ENCODE data around the gene SERPINI2. TPM values are rescaled to one million over a fixed set of nuclear protein-coding genes. Genes with fewer than 3 reads are reported as not detected.

SERPINI2 gene
- total RNA-seq, 2 experiments from 2014 or later, result not detected

- no peak overlapping the region for H2AFZ ChIP-seq (ENCODE audit: low read length)
- intact Hi-C loops (cut with micrococcal nuclease; ENCODE audit: unreplicated experiment), result no loop called here
- CTCF ChIA-PET (ENCODE audit: unreplicated experiment), result no interaction called here
Measured at GRCh38 chr3:167396075-167396474, 77.8 kb downstream of the SERPINI2 start.

GRCh38 chr3:167394003-167394402 is 79.8 kb downstream of the SERPINI2 start:
- Histone ChIP-seq H4K20me1 (ENCODE audit: insufficient read depth, low read length) (no peaks in the 10 kb centered on the region), H3K4me2 (ENCODE audit: low read length) (no peak overlapping the region), H2AFZ (ENCODE audit: low read length) (no peak overlapping the region), H3K4me1 (ENCODE audit: insufficient read depth, low read length, poor library complexity, severe bottlenecking) (no peaks in the 10 kb centered on the region), H3K4me3 (ENCODE audit: low read depth, low read length, poor library complexity, severe bottlenecking) (no peak overlapping the region), H3K79me2 (ENCODE audit: insufficient read depth, low read depth, low read length) (no peaks in the 10 kb centered on the region), H3K9me3 (ENCODE audit: low read length) (no peaks in the 10 kb centered on the region), H3K27ac (ENCODE audit: low read depth, low read length, poor library complexity, severe bottlenecking) (no peak overlapping the region), H3K9me2 (ENCODE audit: insufficient read depth, low read length) (no peaks in the 10 kb centered on the region), H3K36me3 (ENCODE audit: insufficient read depth, low read length) (no peaks in the 10 kb centered on the region)
- no peak for TF ChIP-seq EZH2phosphoT487 (IDR thresholded peaks at IDR 0.05; ENCODE audit: borderline replicate concordance, low read depth, low read length)
- TF ChIP-seq CTCF (conservative IDR thresholded peaks at IDR 0.05; ENCODE audit: low read length), result peak; percentile 46; the same call in 1 of the 2 replicates
- peak; percentile 4 for DNase-seq (ENCODE audit: low spot score)
- POLR2A ChIA-PET, result no interaction called here
- CTCF ChIA-PET (ENCODE audit: unreplicated experiment), result no interaction called here
- intact Hi-C loops (cut with micrococcal nuclease; ENCODE audit: unreplicated experiment), result no loop called here
- no TSS peak for BruUV-seq (replicated peaks)

More at GRCh38 chr3:167396075-167396474, 77.8 kb downstream of the SERPINI2 start:
- no peaks in the 10 kb centered on the region for H3K4me1 ChIP-seq (ENCODE audit: insufficient read depth, low read length, poor library complexity, severe bottlenecking)
- H4K20me1 ChIP-seq (ENCODE audit: insufficient read depth, low read length), result no peaks in the 10 kb centered on the region
- H3K9me3 ChIP-seq (ENCODE audit: low read length), result no peaks in the 10 kb centered on the region
- no peak overlapping the region for H3K4me2 ChIP-seq (ENCODE audit: low read length)
- POLR2A ChIA-PET, result interaction anchor here (1.0 kb wide), 1 partner anchor 9 kb away, joined by 3 read pairs; no protein-coding TSS in a partner anchor
- no peak overlapping the region for H3K27ac ChIP-seq (ENCODE audit: low read depth, low read length, poor library complexity, severe bottlenecking)
- H3K79me2 ChIP-seq (ENCODE audit: insufficient read depth, low read depth, low read length), result no peaks in the 10 kb centered on the region
- H3K36me3 ChIP-seq (ENCODE audit: insufficient read depth, low read length), result no peaks in the 10 kb centered on the region
- TF ChIP-seq EZH2phosphoT487 (IDR thresholded peaks at IDR 0.05; ENCODE audit: borderline replicate concordance, low read depth, low read length) (no peak), CTCF (conservative IDR thresholded peaks at IDR 0.05; ENCODE audit: low read length) (no peak)
- no TSS peak for BruUV-seq (replicated peaks)
- no peak overlapping the region for H3K4me3 ChIP-seq (ENCODE audit: low read depth, low read length, poor library complexity, severe bottlenecking)
- DNase-seq (ENCODE audit: low spot score), result no peak
- H3K9me2 ChIP-seq (ENCODE audit: insufficient read depth, low read length), result no peaks in the 10 kb centered on the region

Other genes starting within 250 kb of the SERPINI2 start
- not detected in 2 replicates for gene ZBBX, start 93.7 kb downstream of the SERPINI2 start, total RNA-seq (2014; rRNA removed; shearing (Covaris generic))
- not detected in 2 replicates for gene ZBBX, start 93.7 kb downstream of the SERPINI2 start, total RNA-seq (2022)
- 0.36 TPM in 1 of 2 replicates, not detected in the other for gene WDR49, start 179.9 kb upstream of the SERPINI2 start, total RNA-seq (2014; rRNA removed; shearing (Covaris generic))
- not detected in 2 replicates for gene WDR49, start 179.9 kb upstream of the SERPINI2 start, total RNA-seq (2022)

Data from OCI-LY7 (cell line).